Measurements from ENCODE around the gene SALL4. TPM values are rescaled to one million over a fixed set of nuclear protein-coding genes. Genes with fewer than 3 reads are reported as not detected.
A peak's percentile ranks its signal among the peaks of the same experiment; 100 is the strongest.

SALL4 gene
- total and polyA plus RNA-seq, 2 donors (not counting 1 experiment from before 2014, with no cell fraction given), result 0.15 to 1.5 TPM

- Histone ChIP-seq H3K27ac (ENCODE audit: insufficient read depth, low read length) (no peak overlapping the region), H3K9ac (ENCODE audit: insufficient read depth, low read length) (no peak overlapping the region), H3K4me3 (replicated peaks in 1 of 4; ENCODE audit: control extremely low read depth in 1 of 4, insufficient read depth in 1 of 4, low read depth in 3 of 4, low read length in 4 of 4) (peak overlapping the region; percentile 43 to 63 (median 56)), H3K4me2 (ENCODE audit: extremely low read depth, insufficient read depth, low read length) (peak overlapping the region; percentile 85), H2AFZ (ENCODE audit: low read length) (peak overlapping the region; percentile 45), H3K36me3 (ENCODE audit: control insufficient read depth, insufficient read depth, low read length) (no peaks in the 10 kb centered on the region), H3K9me3 (ENCODE audit: control insufficient read depth, insufficient read depth, low read depth, low read length) (no peaks in the 10 kb centered on the region), H3K79me2 (ENCODE audit: control insufficient read depth, insufficient read depth, low read length) (no peaks in the 10 kb centered on the region), H3K27me3 (ENCODE audit: control insufficient read depth, insufficient read depth, low read length) (peaks cover 2% of the 10 kb centered on the region), H4K20me1 (ENCODE audit: control insufficient read depth, extremely low read depth, insufficient read depth, low read length) (no peaks in the 10 kb centered on the region), H3K4me1 (ENCODE audit: control insufficient read depth, extremely low read depth, insufficient read depth, low read length) (peaks cover 4% of the 10 kb centered on the region)
- peak; percentile 59 for TF ChIP-seq EZH2 (IDR thresholded peaks at IDR 0.05; ENCODE audit: low read length, missing control alignments)
- TF ChIP-seq, protein P1, sequence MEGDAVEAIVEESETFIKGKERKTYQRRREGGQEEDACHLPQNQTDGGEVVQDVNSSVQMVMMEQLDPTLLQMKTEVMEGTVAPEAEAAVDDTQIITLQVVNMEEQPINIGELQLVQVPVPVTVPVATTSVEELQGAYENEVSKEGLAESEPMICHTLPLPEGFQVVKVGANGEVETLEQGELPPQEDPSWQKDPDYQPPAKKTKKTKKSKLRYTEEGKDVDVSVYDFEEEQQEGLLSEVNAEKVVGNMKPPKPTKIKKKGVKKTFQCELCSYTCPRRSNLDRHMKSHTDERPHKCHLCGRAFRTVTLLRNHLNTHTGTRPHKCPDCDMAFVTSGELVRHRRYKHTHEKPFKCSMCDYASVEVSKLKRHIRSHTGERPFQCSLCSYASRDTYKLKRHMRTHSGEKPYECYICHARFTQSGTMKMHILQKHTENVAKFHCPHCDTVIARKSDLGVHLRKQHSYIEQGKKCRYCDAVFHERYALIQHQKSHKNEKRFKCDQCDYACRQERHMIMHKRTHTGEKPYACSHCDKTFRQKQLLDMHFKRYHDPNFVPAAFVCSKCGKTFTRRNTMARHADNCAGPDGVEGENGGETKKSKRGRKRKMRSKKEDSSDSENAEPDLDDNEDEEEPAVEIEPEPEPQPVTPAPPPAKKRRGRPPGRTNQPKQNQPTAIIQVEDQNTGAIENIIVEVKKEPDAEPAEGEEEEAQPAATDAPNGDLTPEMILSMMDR (conservative IDR thresholded peaks at IDR 0.05 in 1 of 2, IDR thresholded peaks at IDR 0.05 in 1 of 2; ENCODE audit: low read depth in 1 of 2, low read length in 2 of 2), result peak in 1 of 2 donors; percentile 10
- DNase-seq (ENCODE audit: low read depth in 2 of 2), result peak in 1 of 2 donors; percentile 7
These were observed 1.0 kb downstream of the SALL4 start for GRCh38 chr20:51801122-51801822.

- H2AFZ ChIP-seq (ENCODE audit: low read length), result peak overlapping the region; percentile 7
- no peak overlapping the region for H3K9ac ChIP-seq (ENCODE audit: insufficient read depth, low read length)
- H3K4me2 ChIP-seq (ENCODE audit: extremely low read depth, insufficient read depth, low read length), result peak overlapping the region; percentile 85
- no peak for TF ChIP-seq EZH2 (IDR thresholded peaks at IDR 0.05; ENCODE audit: low read length, missing control alignments)
- TF ChIP-seq, protein P1 (conservative IDR thresholded peaks at IDR 0.05 in 1 of 2, IDR thresholded peaks at IDR 0.05 in 1 of 2; ENCODE audit: low read depth in 1 of 2, low read length in 2 of 2), result no peak
- H3K79me2 ChIP-seq (ENCODE audit: control insufficient read depth, insufficient read depth, low read length), result no peaks in the 10 kb centered on the region
- no peak overlapping the region for H3K27ac ChIP-seq (ENCODE audit: insufficient read depth, low read length)
- H3K4me1 ChIP-seq (ENCODE audit: control insufficient read depth, extremely low read depth, insufficient read depth, low read length), result peaks cover 4% of the 10 kb centered on the region
- H4K20me1 ChIP-seq (ENCODE audit: control insufficient read depth, extremely low read depth, insufficient read depth, low read length), result no peaks in the 10 kb centered on the region
- H3K27me3 ChIP-seq (ENCODE audit: control insufficient read depth, insufficient read depth, low read length), result peaks cover 2% of the 10 kb centered on the region
- H3K4me3 ChIP-seq (replicated peaks in 1 of 4; ENCODE audit: control extremely low read depth in 1 of 4, insufficient read depth in 1 of 4, low read depth in 3 of 4, low read length in 4 of 4), result peak overlapping the region; percentile 43 to 63 (median 56)
- no peaks in the 10 kb centered on the region for H3K36me3 ChIP-seq (ENCODE audit: control insufficient read depth, insufficient read depth, low read length)
- no peaks in the 10 kb centered on the region for H3K9me3 ChIP-seq (ENCODE audit: control insufficient read depth, insufficient read depth, low read depth, low read length)
- DNase-seq (ENCODE audit: low read depth in 2 of 2), result peak; percentile 15 to 21
These were observed 1.5 kb downstream of the SALL4 start for GRCh38 chr20:51800872-51801121.

DNA sequence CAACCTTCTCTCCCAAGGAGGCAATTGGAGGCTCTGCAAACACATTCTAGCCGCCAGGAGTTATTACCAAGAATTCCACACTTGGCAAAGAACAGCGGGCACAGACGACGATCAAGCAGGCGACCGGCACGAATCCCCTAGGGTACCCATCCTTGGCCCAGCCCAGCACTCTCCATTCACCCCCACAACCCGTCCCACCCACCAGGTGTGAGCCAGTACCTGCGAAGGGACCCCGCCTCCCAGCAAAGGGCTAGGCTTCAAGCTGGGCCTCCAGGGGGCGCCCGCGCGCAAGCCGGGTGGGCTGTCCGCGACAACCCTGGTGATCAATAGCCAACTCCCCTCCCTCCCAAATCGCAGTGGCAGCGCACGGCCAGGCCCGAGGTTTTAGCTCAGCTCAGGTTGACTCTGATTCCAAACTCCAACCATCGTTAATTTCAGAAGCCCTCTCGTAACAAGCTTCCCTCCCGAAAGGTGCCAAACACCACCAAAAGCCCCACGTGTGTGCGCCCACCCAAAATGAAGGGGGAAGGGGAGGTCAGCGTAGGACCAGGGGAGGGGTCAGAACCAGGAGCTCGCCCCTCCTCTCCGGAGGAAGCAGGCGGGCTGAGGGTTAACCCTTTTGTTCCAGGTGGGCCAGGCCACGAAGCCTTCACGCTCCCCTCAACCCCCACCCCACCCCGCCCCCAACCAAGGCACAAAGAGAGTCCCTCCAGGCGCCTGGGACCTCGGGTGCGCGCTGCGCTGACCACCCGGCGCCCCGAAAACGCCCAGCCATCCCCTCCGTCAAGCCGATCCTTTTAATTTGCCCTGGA, 2.1 kb downstream of the SALL4 start:
- H3K36me3 ChIP-seq (ENCODE audit: control insufficient read depth, insufficient read depth, low read length), result no peaks in the 10 kb centered on the region
- H4K20me1 ChIP-seq (ENCODE audit: control insufficient read depth, extremely low read depth, insufficient read depth, low read length), result no peaks in the 10 kb centered on the region
- H3K9me3 ChIP-seq (ENCODE audit: control insufficient read depth, insufficient read depth, low read depth, low read length), result no peaks in the 10 kb centered on the region
- no peak overlapping the region for H3K9ac ChIP-seq (ENCODE audit: insufficient read depth, low read length)
- H3K27ac ChIP-seq (ENCODE audit: insufficient read depth, low read length), result no peak overlapping the region
- H3K4me1 ChIP-seq (ENCODE audit: control insufficient read depth, extremely low read depth, insufficient read depth, low read length), result peaks cover 4% of the 10 kb centered on the region
- H3K4me3 ChIP-seq (replicated peaks in 1 of 4; ENCODE audit: control extremely low read depth in 1 of 4, insufficient read depth in 1 of 4, low read depth in 3 of 4, low read length in 4 of 4), result peak overlapping the region; percentile 38 to 63 (median 56)
- peaks cover 2% of the 10 kb centered on the region for H3K27me3 ChIP-seq (ENCODE audit: control insufficient read depth, insufficient read depth, low read length)
- H2AFZ ChIP-seq (ENCODE audit: low read length), result peak overlapping the region; percentile 23
- H3K79me2 ChIP-seq (ENCODE audit: control insufficient read depth, insufficient read depth, low read length), result no peaks in the 10 kb centered on the region
- TF ChIP-seq, protein P1 (conservative IDR thresholded peaks at IDR 0.05 in 1 of 2, IDR thresholded peaks at IDR 0.05 in 1 of 2; ENCODE audit: low read depth in 1 of 2, low read length in 2 of 2), result peak; percentile 85 to 89
- TF ChIP-seq EZH2 (IDR thresholded peaks at IDR 0.05; ENCODE audit: low read length, missing control alignments), result no peak
- peak overlapping the region; percentile 85 for H3K4me2 ChIP-seq (ENCODE audit: extremely low read depth, insufficient read depth, low read length)
- DNase-seq (ENCODE audit: low read depth in 2 of 2), result peak; percentile 23 to 39
